Adrenal gland (tissue), 12 donors: ENCODE results near the gene CMBL. TPM values are rescaled to one million over a fixed set of nuclear protein-coding genes. Genes with fewer than 3 reads are reported as not detected.

Source experiments
- DNase-seq, 7 donors: peaks; one replicate each; pipeline ENCODE4 v3.0.0-alpha.2; 2019 to 2020
- H3K27ac ChIP-seq, 5 donors: fragments of 200-600 bp; sonication (generic) in 4 of 5; 1 replicate in 3 of 5; 2 replicates in 2 of 5; pipeline versions ENCODE4 v1.5.1 to v1.8.0; 2016 to 2020; ENCODE audit warnings: mild to moderate bottlenecking in 1 of 5
- H3K27me3 ChIP-seq: fragments of 200-600 bp; 2 replicates; pipeline ENCODE4 v1.8.0; 2021
- H3K36me3 ChIP-seq, 2 donors: fragments of 200-600 bp; replicated peaks in 1 of 2; 1 replicate in 1 of 2; 2 replicates in 1 of 2; pipeline versions ENCODE4 v1.5.1 to v1.8.0; 2018 to 2022
- H3K4me1 ChIP-seq, 2 donors: fragments of 200-600 bp; replicated peaks in 1 of 2; 1 replicate in 1 of 2; 2 replicates in 1 of 2; pipeline versions ENCODE4 v1.5.1 to v1.8.0; 2018 to 2021
- H3K4me3 ChIP-seq, 4 donors: fragments of 200-600 bp; sonication (generic) in 3 of 4; one replicate each; pipeline ENCODE4 v1.5.1; 2016 to 2018
- H3K9me3 ChIP-seq, 3 donors: fragments of 200-600 bp; sonication (generic) in 1 of 3; replicated peaks in 1 of 3; 1 replicate in 2 of 3; 2 replicates in 1 of 3; pipeline versions ENCODE4 v1.5.1 to v1.8.0; 2016 to 2021
- POLR2A ChIP-seq, 2 donors: fragments of 450-650 bp; IDR thresholded peaks; one replicate each; pipeline ENCODE4 v1.6.1; 2017; ENCODE audit warnings: antibody characterized with exemption in 2 of 2, mild to moderate bottlenecking in 2 of 2, moderate library complexity in 1 of 2
- WGBS, 4 donors: extraction: QIAGEN DNeasy Blood & Tissue Kit in 2 of 4; methylation state at CpG; one replicate each; pipeline versions ENCODE4 v1.1.5 to v1.1.7; 2013 to 2017; 5-methylcytosine and 5-hydroxymethylcytosine counted together
- intact Hi-C, 2 donors: fragments of 100-400 bp; cut with DNase I; formaldehyde crosslinking; loops; one replicate each; pipeline versions ENCODE4 v1.14.1 to v1.15.0; 2022 to 2023
- polyA plus RNA-seq, 3 donors: library from polyadenylated mRNA; stranded (reverse); fragments of 200-250 nt in 2 of 3; fragments of 350-450 nt in 1 of 3; fragmentation: Illumina TruSeq in 1 of 3; extraction: RNeasy Lipid Tissue Mini Kit (QIAGEN cat#74804) in 1 of 3; gene quantifications; one replicate each; pipeline ENCODE4 v1.2.3, GENCODE V29; 2013 to 2014
- total RNA-seq, 9 donors: library from RNA; depleted of rRNA in 4 of 9; stranded (reverse); fragments of >200 nt in 4 of 9; fragments of 120-200 nt in 1 of 9; fragmentation: NEBNext Ultra II Directional in 1 of 9; extraction: Animal tissue kit (Norgen Biotek cat#: 25700) in 1 of 9; gene quantifications; one replicate each; pipeline versions ENCODE4 v1.1.0 to v1.2.4, GENCODE V29; 2013 to 2023
- TF ChIP-seq, protein P1 (sequence below), 6 experiments: fragments of 450-650 bp in 4 of 6; fragments of 200-600 bp in 2 of 6; sonication (generic) in 1 of 6; IDR thresholded peaks; 1 replicate in 5 of 6; 2 replicates in 1 of 6; pipeline versions ENCODE4 v1.5.1 to v1.8.0; 2016 to 2021; ENCODE audit warnings: antibody characterized with exemption in 6 of 6, mild to moderate bottlenecking in 2 of 6, moderate library complexity in 1 of 6
- donor health status: healthy with polysubstance abuse.
- donor health status: Bipolar disorder and iron deficiency.
- donor health status: DM: yes; HTN: yes; CAD: no.
- donor health status: DM: no; HTN: no; CAD: no.
- donor health status: DM: no; HTN: no; CAD: no.
- donor health status: DM: yes; HTN: yes; CAD: no.

CMBL gene
- total and polyA plus RNA-seq, 12 donors, result 14.9 to 87.7 (median 28.9) TPM

DNA sequence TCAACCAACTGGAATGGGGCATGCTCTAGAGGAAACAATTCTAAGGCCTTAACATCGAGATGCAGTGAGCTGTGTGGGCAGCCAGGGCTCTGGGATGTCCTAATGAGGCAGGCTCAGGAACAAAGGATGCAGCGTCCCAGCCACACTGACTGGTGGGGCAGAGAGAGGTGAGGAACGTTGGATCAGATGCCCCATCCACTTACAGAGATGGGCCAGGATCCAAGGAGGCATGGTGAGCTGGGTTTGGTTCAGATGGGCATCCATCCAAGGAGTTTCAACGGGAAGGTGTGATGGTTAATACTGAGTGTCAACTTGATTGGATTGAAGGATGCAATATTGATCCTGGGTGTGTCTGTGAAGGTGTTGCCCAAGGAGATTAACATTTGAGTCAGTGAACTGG lies 30.3 kb upstream of the CMBL start:
- no peak for DNase-seq
- H3K27ac ChIP-seq, result no peak overlapping the region
- TF ChIP-seq, protein P1, sequence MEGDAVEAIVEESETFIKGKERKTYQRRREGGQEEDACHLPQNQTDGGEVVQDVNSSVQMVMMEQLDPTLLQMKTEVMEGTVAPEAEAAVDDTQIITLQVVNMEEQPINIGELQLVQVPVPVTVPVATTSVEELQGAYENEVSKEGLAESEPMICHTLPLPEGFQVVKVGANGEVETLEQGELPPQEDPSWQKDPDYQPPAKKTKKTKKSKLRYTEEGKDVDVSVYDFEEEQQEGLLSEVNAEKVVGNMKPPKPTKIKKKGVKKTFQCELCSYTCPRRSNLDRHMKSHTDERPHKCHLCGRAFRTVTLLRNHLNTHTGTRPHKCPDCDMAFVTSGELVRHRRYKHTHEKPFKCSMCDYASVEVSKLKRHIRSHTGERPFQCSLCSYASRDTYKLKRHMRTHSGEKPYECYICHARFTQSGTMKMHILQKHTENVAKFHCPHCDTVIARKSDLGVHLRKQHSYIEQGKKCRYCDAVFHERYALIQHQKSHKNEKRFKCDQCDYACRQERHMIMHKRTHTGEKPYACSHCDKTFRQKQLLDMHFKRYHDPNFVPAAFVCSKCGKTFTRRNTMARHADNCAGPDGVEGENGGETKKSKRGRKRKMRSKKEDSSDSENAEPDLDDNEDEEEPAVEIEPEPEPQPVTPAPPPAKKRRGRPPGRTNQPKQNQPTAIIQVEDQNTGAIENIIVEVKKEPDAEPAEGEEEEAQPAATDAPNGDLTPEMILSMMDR (IDR thresholded peaks at IDR 0.05), result no peak
- TF ChIP-seq POLR2A (IDR thresholded peaks at IDR 0.05), result no peak
- H3K4me1 ChIP-seq, result peaks cover 0 to 4% of the 10 kb centered on the region in 2 donors
- no peaks in the 10 kb centered on the region for H3K36me3 ChIP-seq
- H3K4me3 ChIP-seq, result no peak overlapping the region
- no peaks in the 10 kb centered on the region for H3K9me3 ChIP-seq
- no peaks in the 10 kb centered on the region for H3K27me3 ChIP-seq
- 78 to 85% (median 82%) methylated on average over 4 of the region's 4 CpGs for WGBS, 4 donors
- intact Hi-C loops, result no loop called here

DNA sequence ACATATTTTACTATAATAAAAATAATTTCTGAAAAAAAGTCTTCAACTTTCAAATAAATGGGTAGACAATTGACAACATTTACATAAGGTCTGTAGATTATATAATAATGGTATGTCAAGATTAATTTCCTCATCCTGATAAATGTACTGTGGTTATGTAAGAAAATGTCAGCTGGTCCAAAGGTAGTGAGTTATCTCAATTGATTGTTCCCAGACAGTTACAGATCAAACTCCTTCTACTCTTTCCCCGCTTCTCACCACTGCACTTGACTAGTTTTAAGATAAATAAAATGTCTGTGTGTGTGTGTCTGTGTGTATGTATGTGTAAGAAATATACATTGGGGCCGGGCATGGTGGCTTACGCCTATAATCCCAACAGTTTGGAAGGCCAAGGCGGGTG lies 29.4 kb upstream of the CMBL start:
- H3K4me1 ChIP-seq, result peaks cover 0 to 4% of the 10 kb centered on the region in 2 donors
- no peaks in the 10 kb centered on the region for H3K36me3 ChIP-seq
- intact Hi-C loops, result no loop called here
- H3K27ac ChIP-seq, result no peak overlapping the region
- 92 to 94% (median 94%) methylated on average over 4 of the region's 4 CpGs for WGBS, 4 donors
- H3K9me3 ChIP-seq, result no peaks in the 10 kb centered on the region
- no peak for DNase-seq
- no peaks in the 10 kb centered on the region for H3K27me3 ChIP-seq
- TF ChIP-seq POLR2A (IDR thresholded peaks at IDR 0.05), result no peak
- TF ChIP-seq, protein P1 (IDR thresholded peaks at IDR 0.05), result no peak
- no peak overlapping the region for H3K4me3 ChIP-seq

DNA sequence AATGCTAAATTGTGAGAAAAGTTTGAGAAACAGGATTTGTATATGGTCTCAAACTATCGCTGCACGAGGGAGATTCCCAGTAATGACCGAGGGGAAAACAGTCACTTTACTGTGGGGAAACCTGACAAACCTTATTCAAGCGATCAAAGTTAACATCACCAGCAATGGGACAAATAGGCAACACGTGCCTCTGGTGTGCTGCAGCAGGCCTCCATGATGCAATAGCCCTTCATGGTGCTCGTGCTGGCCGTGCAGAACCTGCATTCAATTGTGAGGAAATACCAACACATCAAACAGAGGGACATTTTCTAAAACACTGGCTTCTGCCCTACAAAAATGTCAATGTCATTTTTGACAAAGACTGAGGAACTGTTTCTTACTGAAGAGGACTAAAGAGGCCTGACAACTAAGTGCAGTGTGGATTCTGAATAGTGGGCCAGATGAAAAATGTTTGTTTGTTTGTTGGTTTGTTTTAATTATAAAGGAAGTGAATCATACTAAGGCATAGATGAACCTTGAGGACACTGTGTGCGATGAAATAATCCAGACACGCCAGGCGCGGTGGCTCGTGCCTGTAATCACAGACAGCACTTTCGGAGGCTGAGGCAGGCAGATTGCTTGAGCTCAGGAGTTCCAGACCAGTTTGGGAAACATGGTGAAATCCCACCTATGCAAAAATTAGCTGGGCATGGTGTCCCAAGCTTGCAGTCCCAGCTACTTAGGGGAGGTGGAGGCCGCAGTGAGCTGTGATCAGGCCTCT lies 28.2 kb upstream of the CMBL start:
- 90 to 93% (median 92%) methylated on average over 14 of the region's 14 CpGs for WGBS, 4 donors
- H3K36me3 ChIP-seq, result no peaks in the 10 kb centered on the region
- H3K4me1 ChIP-seq, result peaks cover 2 to 15% of the 10 kb centered on the region in 2 donors
- DNase-seq, result no peak
- H3K4me3 ChIP-seq, result no peak overlapping the region
- H3K27me3 ChIP-seq, result no peaks in the 10 kb centered on the region
- intact Hi-C loops, result no loop called here
- H3K27ac ChIP-seq, result no peak overlapping the region
- no peaks in the 10 kb centered on the region for H3K9me3 ChIP-seq
- TF ChIP-seq, protein P1 (IDR thresholded peaks at IDR 0.05), result no peak
- TF ChIP-seq POLR2A (IDR thresholded peaks at IDR 0.05), result no peak

DNA sequence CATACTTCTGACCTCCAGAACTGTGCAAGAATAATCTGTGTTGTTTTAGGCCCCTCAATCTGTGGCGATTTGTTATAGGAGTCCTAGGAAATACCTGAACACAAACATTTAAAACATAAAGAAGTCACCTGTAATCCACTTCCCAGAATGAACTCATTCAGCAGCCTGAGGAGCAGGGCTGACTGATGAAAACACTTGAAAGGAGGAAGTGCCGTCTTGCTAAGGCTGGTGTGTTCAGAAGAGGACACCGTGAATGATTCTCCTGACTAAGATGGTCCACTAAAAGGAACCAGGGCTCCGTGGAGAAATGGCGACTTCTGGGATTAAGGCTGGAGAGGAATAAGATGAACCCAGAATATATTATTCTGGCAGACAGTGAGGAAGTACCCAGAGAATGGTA lies 27.1 kb upstream of the CMBL start:
- no peaks in the 10 kb centered on the region for H3K9me3 ChIP-seq
- H3K4me3 ChIP-seq, result no peak overlapping the region
- no peak for TF ChIP-seq POLR2A (IDR thresholded peaks at IDR 0.05)
- TF ChIP-seq, protein P1 (IDR thresholded peaks at IDR 0.05), result no peak
- H3K36me3 ChIP-seq, result no peaks in the 10 kb centered on the region
- WGBS, 4 donors, result 77 to 81% (median 80%) methylated on average over 5 of the region's 5 CpGs
- no peaks in the 10 kb centered on the region for H3K27me3 ChIP-seq
- DNase-seq, result no peak
- H3K27ac ChIP-seq, result no peak overlapping the region
- H3K4me1 ChIP-seq, result peaks cover 9 to 25% of the 10 kb centered on the region in 2 donors
- intact Hi-C loops, result no loop called here
